NCI-H345 treated with DMSO at 0.1 percent for 48 hours (cell line): ENCODE results near the gene STXBP5.

Experiments
- DNase-seq: peaks from one replicate; lab custom pipeline; 2025; ENCODE audit not compliant: unreplicated experiment; lab: John Stamatoyannopoulos, UW

Gene STXBP5

DNA sequence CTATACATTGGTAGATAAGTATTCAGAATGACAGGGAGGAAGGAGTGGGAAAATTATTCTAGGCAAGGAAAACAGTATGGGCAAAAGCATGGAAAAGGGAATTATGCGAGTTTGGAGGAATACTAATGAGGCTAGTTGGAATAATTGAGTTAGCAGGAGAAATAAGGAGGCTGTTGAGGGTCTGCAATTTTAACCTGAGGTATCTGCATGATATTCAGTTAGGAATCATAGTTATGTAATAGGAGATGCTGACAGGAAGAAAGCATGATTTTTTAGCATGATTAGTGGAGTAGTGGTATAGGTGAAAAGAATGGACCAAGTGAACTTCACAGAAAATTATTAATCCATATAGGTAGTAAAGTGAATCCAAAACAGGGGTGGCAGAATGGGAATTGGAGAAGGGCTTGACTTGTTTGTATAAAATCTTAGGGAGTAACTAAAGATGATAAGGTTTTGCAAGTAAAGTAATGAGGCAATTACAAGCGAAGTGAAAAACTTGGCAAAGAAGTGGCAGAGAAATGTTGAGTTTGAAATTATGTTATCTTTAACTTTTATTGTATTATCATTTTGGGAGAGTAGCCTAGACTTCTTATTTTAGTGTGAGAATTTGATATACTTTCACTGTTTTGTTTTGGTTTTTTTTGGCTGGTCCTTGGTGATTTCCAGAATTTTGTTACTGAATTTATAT, 5.7 kb downstream of the STXBP5 start:
- DNase-seq: no peak

DNA sequence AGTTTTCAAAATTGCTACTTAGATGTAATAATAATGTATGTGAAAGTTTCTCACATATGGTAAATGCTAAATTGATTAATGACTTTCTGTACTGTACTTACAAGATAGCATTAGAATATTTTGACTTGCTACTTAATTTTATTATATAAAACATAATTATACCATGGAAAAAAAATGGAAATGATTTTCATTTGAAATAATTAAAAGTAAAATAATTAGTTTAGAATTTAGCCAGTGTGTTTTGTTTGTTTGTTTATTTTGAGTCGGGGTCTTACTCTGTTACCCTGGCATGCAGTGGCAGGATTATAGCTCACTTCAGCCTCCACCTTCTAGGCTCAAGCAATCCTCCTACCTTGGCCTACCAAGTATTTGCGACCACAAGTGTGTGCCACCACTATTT, 7.1 kb downstream of the STXBP5 start:
- DNase-seq: no peak

DNA sequence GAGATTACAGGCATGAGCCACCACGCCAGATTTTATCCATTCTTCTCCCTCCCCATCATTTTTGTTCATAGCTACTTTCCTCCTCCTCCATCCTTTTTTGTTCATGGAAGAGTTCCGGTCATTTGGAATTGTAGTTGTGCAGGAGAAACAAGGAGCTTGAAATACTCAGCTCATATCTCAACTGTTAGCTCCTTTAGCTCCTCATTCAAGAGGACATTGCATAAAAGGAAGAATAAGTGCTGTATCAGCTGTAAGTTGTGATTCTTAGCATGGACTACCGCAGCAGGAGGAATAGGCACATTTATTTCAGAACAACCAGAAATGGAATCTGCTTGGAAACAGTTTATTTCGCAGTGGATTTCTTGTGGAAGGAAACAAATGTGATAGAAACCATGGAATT, 7.6 kb downstream of the STXBP5 start:
- DNase-seq: no peak

- no peak for DNase-seq
Measured at GRCh38 chr6:147212622-147213021, 8.4 kb downstream of the STXBP5 start.

DNA sequence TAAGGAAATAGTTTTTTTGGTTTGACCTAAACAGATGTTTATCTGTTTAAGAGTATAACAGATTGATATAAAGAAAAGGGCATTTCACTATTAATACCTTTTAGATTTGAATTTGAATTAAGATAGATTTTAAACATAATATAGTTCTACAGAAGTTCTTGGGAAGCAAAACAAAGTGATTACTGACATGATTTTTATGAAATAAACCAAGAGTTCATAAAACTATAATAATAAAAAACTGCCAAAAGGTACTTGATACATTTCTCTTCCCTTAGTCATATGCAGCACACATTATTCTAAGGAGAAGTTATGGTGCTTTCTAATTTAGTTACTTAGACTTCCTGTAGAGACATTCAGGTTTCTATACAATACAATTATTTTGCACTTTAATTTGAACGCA, 9.6 kb downstream of the STXBP5 start:
- no peak for DNase-seq

GRCh38 chr6:147214248-147215227, 10.3 kb downstream of the STXBP5 start:
- no peak for DNase-seq

DNA sequence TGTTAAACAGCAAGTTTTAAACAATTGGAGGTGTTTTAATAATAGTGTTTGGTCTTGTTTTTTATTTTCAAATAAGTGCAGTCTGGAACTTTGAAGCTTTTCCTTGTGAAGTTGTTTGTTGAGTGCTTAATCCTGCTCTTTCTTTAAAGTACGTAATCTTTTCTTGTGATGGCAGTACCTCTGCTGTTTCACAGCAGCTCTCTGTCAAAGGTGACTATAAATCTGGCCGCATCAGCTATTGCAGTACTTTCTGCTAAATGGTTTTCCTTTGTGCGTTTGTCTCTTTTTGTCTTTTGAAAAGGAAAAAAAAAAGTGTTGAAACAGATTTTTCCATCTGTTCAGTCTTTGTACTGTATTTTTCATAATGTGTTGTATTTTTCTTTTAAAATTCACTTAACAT, 12.7 kb downstream of the STXBP5 start:
- no peak for DNase-seq

DNA sequence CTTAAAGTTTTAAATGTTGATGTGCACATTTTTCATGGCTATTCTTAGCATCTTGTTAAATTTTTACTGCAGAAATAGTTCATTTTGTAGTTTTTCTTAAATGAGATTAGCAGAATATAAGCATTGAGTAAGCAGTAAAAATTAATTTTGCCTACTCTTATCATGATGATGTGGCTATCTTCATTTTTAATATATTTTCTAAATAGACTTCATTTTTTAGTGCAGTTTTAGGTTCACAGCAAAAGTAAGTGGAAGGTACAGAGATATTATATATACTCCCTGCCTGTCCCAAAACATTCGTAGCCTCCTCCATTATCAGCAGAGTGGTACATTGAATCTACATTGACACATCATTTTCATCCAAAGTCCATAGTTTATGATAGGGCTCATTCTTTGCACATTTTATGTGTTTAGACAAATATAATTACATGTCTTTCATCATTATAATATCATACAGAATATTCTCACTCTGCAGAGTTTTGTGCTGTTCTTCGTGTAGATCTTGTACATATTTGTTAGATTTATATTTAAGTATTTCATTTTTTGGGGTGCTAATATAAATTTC, 13.7 kb downstream of the STXBP5 start:
- no peak for DNase-seq

DNA sequence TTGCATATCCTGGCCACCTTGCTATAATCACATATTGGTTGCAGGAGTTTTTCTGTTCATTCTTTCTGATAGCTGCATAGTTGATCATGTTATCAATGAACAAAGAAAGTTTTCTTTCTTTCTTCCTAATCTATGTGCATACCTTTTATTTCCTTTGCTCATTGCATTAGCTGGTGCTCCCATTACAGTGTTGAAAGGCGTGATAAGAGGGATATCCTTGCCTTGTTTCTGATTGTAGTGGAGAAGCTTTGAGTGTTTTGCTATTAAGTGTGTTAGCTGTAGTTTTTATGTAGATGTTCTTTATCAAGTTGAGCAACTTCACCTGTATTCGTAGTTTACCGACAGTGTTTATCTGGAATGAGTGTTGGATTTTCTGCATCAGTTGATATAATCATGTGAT, 14.6 kb downstream of the STXBP5 start:
- no peak for DNase-seq

- DNase-seq: no peak
Measured at GRCh38 chr6:147219463-147219862, 15.2 kb downstream of the STXBP5 start.

DNA sequence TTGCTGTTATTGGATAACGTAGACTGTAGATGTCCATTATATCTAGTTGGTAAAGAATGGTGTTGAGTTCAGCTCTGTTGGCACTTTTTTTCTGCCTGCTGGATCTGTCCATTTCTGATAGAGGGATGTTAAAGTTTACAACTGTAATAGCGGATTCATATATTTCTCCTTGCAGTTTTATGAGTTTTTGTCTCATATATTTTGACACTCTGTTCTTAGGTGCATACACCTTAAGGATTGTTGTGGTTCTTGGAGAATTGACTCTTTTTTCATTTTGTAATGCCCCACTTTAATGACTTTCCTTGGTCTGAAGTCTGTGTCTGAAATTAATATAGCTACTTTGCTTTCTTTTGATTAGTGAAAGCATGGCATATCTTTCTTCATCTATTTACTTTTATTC, 16.1 kb downstream of the STXBP5 start:
- DNase-seq: no peak

- DNase-seq: no peak
Measured at GRCh38 chr6:147221739-147222138, 17.5 kb downstream of the STXBP5 start.

- no peak for DNase-seq
Measured at GRCh38 chr6:147222160-147222838, 18.1 kb downstream of the STXBP5 start.

DNA sequence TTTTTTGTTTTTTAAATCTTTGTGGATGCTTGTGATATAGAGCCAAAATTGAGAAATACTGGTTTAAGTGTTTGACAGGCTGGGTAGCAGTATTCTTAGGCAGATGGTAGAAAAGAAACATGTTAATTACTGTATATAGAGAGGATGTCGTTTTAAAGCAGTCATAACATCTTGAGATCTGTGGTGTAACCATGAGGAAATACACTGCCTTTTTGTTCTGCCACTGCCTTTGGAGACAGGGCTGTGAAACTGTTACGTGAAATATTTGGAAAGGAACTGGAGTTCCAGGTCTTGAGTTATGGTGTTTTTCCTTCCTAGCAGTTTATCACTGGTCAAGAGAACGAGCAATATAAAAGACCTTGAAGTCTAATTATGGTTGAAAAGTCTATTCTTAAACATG, 19.5 kb downstream of the STXBP5 start:
- DNase-seq: no peak

DNA sequence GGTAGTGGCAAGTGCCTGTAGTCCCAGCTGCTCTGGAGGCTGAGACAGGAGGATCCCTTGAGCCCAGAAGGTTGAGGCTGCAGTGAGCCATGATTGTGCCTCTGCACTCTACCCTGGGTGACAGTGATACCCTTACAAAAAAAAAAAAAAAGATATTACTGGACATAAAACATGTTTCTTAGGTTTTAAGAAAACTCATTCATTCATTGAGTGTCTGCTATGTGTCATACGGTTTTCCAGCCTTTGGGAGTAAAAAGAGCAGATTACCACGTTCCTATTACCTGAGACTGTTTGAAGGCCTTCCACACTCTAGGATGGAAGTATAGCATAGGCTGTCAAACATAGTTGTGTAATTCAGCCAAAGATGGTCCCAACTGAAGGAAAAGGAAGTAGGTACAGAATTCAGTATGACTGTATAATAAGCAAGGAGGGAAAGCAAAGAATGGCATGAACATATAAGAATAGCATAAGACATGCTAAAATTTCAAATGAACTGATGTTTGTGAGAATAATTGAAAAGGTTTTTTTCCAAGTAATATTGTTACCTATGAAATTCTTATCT, 22.0 kb downstream of the STXBP5 start:
- DNase-seq: no peak

GRCh38 chr6:147226877-147227276, 22.7 kb downstream of the STXBP5 start:
- DNase-seq: no peak

DNA sequence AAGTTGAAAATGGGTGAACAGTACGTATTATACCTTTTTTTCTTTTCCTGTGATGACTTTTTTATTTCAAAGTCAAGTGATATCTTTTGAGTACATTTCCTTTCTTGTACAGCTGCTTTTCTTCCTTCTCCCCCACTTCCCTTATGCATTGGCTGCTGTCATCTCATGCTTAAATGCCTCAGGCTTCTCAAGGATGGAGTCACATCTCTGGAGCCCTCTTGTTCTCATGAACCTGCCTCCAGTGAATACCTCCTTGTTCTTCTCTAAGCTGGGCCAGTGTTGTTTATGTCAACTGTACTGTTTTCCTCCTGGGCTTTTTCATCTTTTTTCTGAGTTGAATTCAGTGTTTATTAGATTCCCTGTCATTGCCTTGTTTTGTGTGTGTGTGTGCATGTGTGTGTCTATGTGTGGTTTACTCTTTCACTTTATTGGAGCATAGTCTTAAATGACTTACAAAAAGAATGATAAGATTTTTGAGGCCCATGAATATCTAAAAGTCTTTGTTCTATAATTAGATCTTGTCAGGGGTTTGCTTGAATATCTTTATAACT, 23.6 kb downstream of the STXBP5 start:
- no peak for DNase-seq

GRCh38 chr6:147231589-147231988, 27.4 kb downstream of the STXBP5 start:
- DNase-seq: no peak

DNA sequence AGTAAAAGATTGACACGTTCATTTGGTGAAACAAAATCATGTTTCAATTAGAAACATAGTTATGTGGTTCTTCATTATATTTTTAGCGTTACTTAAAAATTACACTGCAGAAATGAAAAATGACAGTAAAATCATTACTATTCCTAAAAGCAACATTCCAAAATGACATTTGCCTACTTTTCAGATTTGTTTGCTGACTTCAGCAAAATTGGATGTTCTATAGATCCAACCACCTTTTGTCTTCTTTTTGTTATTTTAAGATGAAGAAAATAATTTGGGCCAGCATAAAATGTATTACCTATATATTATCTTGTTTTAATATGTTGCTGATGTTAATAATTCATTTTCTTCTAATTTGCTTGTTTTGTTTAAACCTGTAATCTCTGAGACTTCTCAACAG, 30.5 kb downstream of the STXBP5 start:
- no peak for DNase-seq

DNA sequence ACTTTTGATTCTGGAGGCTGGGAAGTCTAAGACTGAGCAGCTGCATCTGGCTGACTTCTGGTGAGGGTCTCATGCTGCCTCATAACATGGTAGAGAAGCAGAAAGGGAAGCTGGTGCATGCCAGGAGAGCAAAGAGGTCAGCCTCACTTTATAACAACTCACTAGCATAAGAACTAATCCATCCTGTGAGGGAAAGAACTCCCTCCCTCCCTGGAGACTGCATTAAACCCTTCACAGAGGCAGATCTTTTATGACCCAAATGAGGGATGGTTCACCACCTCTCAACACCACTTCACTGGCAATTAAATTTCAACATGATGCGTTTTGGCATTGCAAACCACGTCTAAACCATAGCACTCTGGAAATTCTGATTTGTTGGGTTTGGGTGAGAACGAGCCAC, 33.9 kb downstream of the STXBP5 start:
- DNase-seq: no peak

DNA sequence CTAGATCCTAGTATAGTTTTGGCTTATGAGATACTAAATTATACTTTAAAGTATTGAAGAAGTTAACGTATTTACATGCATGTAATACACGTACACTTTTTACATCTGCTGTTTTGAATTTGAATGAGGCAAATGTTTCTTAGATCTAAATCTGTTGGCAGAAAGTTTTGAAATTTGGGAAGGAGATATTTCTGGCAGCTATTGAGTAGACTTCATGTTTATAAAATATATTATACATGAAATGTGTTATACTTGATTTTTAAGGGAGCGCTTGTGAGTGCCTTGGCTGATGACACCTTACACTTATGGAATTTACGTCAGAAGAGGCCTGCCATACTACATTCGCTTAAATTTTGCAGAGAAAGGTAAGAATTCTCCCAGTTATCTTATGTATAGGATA, 34.7 kb downstream of the STXBP5 start:
- no peak for DNase-seq
